SKM-1 treated with dmso at 0.1 percent for 144 hours (cell line): ENCODE data around the gene GSN.
"Not testable (repeated sequence)": the region's sequence is repeated elsewhere in the genome, so short reads cannot be mapped to it uniquely, and the experiment has no call there.

ENCODE experiments used
- DNase-seq: peaks from one replicate; lab custom pipeline; 2025; ENCODE audit not compliant: unreplicated experiment; lab: John Stamatoyannopoulos, UW

The GSN gene

DNA sequence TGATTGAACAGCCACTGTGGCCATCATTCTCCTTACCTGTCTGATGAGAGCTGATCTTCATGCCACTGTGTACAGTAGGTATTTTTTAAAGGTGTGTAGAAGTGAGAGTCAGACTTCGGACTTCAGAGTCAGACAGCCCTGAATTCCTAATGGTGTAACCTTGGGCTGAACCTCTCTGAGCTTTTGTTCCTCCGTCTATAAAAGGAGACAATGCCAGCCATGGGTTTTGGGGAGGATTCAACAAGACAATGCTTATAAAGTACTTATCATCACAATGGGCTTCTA is 18.7 kb downstream of the GSN start:
- DNase-seq: no peak

DNA sequence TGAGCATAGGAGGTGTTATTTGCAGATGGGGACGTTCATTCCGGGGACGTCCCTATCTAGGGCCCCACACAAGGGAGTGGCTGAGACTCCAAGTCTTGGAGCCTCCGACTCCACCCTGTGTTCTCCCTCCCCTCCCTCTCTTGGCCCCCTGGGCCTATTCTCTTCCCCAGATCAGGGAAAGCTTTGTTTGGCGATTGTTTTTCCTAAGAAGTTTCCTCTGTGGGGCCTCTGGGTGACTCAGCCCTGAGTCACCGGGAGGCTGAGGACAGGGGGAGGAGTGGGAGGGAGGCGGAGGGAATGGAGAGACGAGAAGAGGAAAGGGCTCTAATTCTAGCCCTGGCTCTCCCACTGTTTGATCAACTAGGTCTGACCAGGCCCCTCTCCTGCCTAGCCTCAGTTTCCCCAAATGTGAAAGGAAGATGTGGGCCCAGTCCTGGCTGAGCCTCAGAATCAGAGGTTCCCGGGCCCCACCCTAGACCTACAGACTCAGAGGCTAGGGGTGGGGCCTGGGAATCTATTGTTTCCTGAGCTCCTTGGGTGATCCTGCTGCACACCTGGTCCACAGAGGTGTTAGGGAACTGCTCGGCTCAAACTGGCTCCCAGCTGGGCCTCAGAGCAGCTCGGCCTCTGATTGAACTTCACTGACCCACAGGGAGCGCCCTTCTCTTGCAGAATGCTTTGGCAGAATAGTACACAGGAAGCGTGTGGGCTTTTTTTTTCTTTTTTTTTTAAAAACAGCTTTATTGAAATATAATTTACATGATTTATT is 19.2 kb downstream of the GSN start:
- DNase-seq: peak; percentile 22

DNA sequence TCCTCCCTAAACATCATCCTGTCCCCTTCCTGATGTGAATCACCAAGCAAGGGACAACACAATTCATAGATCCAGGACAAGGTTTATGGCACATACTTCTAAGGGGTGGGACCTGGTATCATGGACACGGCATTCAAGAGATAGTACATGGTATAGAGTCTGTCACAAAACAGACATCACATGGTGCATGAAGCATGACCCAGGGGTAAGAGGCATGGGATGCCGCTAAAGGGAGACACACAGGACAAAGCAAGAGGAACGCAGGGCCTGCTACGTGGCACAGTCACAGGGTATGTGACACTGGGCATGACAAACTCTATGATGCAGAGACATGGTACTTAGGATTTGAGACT is 20.7 kb downstream of the GSN start:
- no peak for DNase-seq

DNA sequence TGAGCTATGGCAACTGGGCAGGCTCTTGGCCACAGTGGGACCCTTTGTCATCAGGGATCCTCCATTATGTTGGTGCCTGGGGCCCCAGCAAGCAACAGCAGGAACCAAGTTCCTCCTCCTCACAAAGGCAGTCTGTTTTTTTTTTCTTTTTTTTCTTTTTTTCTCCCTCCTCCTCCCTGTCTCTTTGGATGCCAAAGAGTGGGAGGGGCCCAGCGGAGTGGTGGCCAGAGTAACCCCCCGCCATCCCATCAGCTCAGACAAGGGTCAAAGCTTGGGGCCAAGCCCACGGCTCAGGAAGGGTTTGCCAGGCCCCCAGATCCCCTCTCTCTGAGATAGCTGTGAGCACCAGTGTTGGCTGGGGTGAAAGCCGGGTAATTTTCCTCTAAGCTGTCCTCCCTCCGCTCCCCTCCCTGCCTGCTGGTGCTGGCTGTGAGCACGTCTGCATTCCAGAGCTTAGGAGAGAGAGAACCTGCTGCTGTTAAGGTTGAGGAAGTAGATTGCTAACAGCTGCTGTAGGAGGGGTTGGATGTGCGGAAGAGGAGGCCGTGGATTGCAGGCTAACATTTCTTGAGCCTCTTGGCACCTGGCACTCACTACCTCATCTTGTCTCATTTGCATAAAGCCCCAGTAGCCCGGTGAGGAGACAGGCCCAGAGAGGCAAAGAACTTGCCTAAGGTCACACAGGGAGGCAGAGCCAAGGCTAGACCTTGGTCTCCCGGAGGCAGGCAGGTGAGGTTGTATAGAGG is 21.2 kb downstream of the GSN start:
- DNase-seq: peak; percentile 47

DNA sequence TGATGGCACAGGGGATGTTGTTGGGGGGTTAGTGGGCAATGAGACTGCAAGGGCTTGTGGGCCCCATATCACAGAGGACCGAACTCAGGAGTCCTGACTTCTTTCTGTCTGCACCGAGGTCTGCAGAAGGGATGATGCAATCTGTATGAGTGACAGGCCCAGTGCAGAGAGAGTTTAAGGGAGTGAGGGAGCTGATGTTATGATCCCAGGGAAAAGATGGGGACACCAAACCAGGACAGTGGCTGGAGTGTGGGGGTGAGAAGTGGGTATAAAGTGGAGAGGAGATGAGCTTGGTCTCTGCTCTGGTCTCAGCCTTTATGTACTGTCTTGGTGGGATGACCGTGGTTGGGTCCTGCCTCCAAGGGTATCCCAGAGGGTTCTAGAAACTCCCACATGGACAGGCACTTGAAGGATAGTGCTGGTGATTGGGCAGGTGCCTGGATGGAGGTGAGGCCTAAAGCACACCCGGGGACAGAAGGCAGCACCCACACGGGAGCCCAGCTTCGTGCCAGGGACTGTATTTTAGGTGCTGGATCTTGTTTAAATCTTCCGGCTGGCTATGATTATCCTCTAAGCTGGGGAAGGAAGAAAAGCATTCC is 21.9 kb downstream of the GSN start:
- no peak for DNase-seq

DNA sequence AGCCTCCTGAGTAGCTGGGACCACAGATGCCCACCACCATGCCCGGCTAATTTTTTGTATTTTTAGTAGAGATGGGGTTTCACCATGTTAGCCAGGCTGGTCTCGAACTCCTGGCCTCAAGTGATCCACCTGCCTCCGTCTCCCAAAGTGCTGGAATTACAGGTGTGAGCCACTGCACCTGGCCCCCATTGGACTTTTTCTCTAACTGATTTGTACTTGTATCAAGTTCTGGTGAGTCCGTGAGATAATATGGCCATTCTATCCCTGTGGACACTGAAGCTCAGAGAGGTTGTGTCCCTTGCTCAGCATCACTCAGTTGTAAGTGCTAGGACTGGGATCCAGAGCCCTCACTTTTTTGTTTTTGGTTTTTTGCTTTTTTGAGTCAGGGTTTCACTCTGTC is 23.6 kb downstream of the GSN start:
- DNase-seq: not testable (repeated sequence)

DNA sequence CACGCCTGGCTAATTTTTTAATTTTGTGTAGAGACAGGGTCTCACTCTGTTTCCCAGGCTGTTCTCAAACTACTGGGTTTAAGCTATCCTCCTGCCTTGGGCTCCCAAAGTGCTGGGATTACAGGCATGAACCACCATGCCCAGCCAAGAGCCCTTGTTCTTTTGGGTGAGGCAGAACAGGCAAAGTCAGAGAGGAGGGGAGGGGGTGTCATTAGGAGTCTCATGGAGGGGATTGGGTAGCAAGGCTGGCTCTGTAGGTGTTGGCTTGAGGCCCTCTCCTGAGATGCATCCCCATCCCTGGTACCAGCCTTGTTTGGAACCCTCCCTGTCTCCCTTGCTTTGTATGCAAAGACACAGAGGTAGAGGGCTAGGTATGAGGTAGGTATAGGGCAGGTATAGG is 24.1 kb downstream of the GSN start:
- no peak for DNase-seq

DNA sequence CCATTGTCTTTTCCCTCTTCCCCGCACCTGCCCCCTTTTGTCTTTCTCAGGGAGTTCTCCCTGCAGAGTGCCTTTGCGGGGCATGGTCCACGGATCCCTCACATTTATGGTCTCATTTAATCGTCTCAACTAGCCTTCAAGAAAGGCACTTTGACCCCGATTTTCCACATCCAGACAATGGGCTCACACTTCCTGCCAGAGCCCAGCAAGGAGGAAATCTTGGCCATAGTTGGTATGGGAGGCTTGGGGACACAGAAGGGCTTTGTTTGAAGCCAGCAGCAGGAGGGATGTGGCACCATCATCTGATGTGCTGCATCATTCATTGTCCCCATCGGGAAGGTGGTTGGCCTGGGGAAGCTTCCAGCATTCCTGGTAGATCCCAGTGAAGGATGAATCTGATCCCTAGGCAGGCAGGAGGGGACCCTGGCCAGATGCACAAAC is 24.9 kb downstream of the GSN start:
- DNase-seq: no peak

DNA sequence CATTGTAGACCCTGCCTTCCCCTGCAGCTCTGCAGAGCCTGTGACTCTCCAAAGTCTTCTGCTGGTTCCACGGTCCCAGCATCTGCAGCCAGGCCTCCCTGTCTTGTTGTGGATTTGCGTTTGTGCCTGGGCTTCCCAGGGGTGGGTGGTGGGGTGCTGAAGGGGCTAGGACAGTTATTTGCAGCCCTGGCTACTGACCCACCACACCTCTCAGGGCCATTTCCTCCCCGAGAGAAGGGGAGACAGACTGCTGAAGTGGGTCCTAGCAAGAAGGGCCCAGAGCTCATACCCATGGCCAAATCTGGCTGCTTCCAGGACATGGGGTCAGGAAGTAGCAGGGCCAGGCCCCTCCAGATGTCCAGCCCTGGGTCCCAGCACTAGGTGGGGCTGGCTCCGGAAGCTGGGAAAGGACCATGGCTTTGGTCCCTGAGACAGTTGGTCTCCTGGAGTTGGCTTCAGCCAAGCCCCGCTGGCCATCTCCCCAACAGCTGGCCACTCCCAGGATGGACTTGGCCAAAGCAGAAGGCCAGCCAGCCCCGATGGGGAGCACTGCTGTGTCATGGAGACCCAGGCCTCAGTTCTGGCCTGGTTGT is 26.3 kb downstream of the GSN start:
- DNase-seq: no peak

GRCh38 chr9:121294866-121295661 is 27.1 kb downstream of the GSN start:
- no peak for DNase-seq

- no peak for DNase-seq
Observed at GRCh38 chr9:121295662-121296191, 27.8 kb downstream of the GSN start.

DNA sequence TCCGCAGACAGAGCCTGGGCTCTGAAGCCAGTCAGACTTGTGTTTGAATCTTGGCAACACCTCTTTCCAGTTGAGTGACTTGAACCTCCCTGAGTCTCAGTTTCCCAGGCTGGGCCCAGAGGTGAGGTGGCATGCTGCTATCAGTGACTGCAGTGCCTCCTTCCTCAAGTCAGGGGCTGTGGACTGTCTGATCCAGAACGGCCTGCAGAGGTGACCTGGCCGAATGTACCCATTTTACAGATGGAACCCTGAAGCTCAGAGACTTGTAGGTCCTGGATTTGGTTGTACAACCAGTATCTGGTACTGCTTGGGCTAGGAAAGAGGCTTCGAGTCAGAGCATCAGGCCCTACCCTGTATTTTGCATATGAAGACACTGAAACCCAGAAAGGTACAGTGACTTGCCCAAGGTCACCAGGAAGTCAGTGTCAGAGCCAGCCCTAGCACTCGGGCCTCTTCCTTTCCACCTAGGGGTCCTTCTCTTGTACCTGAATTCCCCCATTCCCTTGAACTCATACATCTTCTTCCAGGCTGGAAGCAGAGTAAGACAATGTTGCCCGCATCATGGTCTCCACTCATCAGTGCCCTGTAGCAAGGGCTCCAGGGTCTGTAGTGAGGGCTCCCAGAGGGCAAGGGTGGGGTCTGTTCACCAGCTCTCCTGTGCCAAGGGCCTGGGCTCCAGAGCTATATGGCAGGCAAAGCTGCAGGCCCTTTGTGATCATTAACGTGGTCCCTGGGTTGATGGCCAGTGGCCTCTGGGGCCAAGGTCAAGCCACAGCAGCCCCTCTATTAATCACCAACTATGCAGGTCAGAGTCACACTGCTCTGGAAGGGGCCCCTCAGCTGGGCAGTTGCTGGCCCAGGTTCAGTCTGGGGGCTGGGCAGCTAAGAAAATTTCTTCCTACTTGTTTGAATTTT is 28.5 kb downstream of the GSN start:
- no peak for DNase-seq

- peak; percentile 71 for DNase-seq
Observed at GRCh38 chr9:121297389-121297788, 29.4 kb downstream of the GSN start.

DNA sequence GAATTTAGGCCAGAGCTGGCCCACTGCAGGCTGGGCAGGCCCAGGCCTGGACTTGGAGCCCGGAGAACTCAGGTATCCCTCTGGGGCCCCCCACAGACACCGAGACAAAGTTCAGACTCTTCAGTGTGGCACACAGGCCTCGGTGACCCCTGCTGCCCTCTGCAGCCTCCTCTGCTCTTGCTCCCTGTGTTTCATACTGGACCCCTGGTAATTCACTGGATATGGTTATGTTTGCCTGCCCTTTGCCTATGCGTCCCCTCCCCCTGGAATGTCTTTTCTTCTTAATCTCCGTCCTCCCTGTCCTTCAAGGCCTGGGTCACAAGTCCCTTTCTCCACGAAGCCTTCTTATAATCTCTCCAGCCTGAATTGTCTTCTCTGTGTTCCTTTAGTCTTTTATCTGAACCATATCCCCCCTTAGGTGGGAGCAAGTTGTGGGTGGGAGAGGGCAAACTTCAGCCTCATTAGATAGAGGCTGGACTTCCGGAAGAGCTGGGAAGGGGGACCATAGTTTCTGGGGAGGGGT is 30.1 kb downstream of the GSN start:
- DNase-seq: no peak

- no peak for DNase-seq
Observed at GRCh38 chr9:121298689-121299466, 30.9 kb downstream of the GSN start.

- no peak for DNase-seq
Observed at GRCh38 chr9:121299467-121300282, 31.7 kb downstream of the GSN start.

DNA sequence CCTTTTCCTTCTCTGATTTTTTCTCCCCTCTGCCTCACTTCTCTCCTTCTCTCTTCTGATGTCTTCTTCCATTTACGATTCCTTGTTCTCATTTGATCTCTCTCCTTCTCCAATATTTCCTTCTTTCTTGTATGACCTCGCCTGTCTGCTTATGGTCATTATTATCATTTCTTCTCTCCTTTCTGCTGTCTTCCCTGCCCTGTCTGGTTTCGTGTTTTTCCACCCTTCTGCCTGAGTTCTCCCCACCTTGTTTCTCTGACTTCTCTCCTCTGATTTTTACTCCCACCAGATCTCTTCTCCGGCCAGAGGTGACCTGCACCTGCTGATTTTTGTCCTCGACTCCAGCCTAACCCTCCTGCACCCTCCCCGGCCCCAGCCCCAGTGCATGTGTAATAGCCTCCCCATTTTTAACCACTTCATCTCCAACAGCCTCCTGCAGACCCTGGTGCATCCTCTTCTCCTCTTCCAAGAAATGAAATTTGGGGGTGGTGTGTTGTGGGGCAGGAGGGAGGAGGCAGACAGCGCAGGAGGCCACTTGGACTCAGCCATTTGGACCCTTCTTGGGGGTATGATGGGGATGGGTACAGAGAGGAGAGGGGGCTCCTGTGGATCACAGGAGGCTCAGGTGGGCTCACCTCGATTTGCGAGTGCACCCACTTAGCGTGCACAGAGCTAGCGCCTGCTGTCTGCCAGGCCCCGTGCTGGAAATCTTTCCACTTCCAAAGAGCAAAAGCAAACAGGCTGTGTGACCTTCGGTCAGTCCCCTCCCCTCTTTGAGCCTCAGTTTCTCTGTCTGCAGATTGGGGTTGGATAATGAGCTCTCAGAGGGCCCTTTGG is 32.5 kb downstream of the GSN start:
- DNase-seq: no peak
